Activated naive CD8-positive, alpha-beta T cell treated with anti-CD3 and anti-CD28 coated beads, Interleukin-2, amount 50 U/mL, for 16 hours (primary cell): ENCODE measurements around the gene CNOT9.
A peak's percentile ranks its signal among the peaks of the same experiment; 100 is the strongest.
"Not testable (repeated sequence)": the region's sequence is repeated elsewhere in the genome, so short reads cannot be mapped to it uniquely, and the experiment has no call there.

Source experiments
- DNase-seq: peaks from one replicate; pipeline ENCODE4 v3.0.0-alpha.2; 2020; ENCODE audit warnings: low read depth, low spot score

The CNOT9 gene

DNA sequence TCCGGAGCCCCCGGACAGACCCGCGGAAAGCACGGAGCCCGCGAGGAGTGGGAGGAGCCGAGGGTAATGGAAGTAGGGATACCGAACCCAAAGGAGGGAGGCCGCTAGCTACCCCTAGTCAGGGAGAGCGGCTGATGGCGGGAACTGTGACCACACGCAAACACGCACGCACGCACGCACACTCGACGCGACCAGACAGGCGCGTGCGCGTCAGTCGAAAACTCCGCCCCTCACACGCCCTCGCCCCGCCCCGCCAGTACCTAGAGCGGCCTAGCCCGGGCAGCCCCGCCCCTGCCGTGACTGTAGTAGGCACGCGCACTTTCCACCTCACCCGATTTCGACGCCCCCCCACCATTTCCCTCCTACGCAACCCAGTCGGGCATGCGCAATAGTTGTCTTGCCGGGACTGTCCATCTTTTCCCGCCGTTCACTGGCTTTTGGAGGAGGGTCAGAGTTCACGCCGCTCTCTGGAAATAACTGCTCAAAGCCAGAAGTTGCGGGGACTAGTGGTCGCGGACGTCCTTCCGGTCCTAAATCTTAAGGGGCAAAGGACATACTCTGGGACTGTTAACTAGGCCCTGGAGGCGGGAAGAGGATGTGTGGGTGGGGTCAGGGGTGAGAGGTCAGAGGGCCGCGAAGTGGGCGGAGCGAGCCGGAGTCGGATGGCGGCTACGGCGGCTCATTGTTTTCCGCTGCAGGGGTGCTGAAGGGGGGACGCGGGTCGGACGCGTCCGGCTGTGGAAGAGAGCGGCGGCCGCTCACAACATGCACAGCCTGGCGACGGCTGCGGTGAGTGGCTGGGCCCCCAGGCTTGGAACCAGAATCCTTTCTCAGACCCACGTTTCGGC, at the start of gene CNOT9, which contains the start of gene USP37:
TSS of gene CNOT9 (plus strand) at position 650 of the 848 bp plus-strand sequence. CDS start at position 766, 116 bp downstream.
TSS of gene USP37 (minus strand) at position 162 of the 848 bp plus-strand sequence. CDS start 9,698 bp downstream, outside the sequence.
- DNase-seq: peak; percentile 100

- DNase-seq: no peak
Measured at GRCh38 chr2:218518876-218519275, 49.8 kb upstream of the CNOT9 start.

DNA sequence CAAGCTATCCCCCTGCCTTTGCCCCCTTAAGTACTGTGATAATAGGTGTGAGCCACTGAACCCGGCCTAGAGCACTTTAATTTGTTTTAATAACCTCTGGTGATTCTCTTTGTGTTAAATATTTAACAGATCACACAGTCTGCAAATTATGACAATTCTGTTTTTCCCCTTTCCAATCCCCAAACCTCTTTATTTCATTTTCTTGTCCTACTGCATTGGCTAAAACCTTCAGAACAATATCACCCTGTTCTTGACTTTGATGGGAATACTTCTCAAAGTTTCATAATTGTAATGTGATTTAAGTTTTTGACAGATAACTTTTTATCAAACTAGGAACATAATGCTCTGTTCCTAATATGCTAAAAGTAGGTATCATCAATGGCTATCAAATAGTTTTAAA, 45.0 kb upstream of the CNOT9 start:
- DNase-seq: no peak

- DNase-seq: not testable (repeated sequence)
Measured at GRCh38 chr2:218528409-218528808, 40.2 kb upstream of the CNOT9 start.

DNA sequence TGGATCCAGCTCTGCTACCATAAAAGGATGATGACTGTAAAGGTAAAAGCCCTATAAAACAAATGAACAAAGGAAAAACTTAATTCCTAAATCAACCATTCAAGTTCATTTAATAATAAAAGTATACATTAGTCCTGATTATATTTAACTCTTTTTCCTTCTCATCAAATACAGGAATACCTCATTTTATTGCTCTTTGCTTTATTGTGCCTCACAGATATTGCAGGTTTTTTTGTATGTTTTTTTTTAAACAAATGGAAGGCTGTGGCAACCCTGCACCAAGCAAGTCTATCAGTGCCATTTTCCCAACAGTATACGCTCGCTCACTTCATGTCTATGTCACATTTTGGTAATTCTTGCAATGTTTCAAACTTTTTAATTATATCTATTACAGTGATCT, 38.6 kb upstream of the CNOT9 start:
- no peak for DNase-seq

- DNase-seq: no peak
Measured at GRCh38 chr2:218536804-218537494, 31.7 kb upstream of the CNOT9 start.

DNA sequence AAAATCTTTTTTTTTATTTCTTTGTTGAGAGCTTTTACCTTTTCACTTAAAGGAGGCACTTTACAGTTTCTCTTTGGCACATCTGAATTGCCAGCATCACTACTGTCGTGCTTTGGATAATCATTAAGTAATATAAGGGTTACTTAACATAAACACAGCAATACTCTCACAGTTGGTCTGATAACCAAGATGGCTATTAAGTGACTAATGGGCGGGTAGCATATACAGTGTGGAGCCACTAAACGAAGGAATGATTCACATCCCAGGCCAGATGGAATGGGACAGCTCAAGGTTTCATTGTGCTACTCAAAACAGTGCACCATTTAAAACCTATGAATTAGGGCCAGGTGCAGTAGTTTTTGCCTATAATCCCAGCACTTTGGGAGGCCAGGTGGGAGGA, 28.6 kb upstream of the CNOT9 start:
- DNase-seq: no peak

DNA sequence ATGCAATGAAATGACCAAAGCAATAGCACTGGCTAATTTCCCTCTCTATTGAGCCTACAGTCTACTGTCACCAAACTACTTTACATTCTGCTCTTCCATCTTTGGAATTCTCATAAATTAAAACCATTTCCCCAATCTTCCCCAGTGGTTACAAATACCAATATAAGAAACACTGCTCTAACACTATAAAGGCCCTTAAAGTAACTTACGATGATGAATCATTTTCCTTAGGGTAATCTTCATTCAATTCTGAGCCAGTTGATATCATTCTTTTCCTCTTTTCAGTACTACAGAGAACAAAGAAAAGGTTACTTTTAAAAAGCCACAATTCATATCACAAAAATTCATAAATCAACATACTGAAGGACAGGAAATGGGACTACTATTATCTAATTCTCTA, 22.6 kb upstream of the CNOT9 start:
- DNase-seq: no peak

DNA sequence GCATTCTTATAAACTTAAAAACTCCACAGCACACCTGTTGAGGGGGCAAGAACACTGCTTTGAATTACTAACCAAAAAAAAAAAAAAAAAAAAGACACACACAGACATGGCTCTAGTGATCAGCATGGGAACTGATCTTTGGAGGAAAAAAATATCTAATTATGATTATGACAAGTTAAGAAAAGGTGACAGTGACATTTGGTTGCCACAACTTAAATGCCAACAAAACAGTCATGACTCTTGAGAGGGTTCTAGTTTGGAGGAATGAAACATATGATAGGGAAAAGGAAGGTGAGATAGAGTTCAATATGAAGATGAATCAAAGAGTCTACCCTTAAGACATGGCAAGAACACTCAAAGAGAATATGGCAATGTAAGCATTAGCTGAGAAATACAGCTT, 21.1 kb upstream of the CNOT9 start:
- DNase-seq: no peak

DNA sequence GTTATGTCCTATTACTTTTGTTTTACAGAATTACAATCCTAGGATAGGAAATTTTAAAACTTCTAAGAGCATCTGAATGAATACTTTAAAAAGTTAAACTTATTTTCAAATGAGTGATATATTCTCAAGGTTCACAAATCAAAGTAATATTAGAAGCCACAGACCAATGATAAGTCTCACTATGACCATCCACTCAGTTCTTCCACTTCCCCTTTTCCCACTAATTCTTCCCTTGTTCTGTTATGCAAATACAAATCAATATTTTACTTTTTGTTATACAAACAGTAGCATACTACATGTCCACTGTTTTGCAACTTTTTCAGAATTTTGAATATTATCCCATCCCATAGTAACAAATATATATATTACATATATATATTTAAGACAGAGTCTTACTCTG, 20.7 kb upstream of the CNOT9 start:
- DNase-seq: no peak

GRCh38 chr2:218554225-218554624, 14.4 kb upstream of the CNOT9 start:
- DNase-seq: not testable (repeated sequence)

DNA sequence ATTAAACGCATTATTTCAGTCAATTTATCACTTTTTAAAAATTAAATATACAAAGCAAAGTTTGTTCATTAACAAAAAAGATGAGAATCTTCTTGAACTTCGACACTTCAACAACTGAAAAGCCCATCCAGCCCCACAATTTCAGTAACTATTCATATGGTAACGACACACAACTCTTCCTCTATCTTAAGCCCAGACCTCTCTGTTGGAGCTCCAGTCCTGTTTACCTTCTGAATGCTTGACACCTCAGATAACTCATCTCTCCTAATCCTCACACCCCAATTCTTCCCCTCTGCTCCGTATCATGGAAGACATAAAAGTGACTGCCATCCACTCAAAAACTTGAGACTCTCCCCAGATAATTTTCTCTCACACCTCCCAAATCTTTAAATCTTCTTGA, 13.1 kb upstream of the CNOT9 start:
- DNase-seq: no peak

- DNase-seq: no peak
Measured at GRCh38 chr2:218557941-218558340, 10.7 kb upstream of the CNOT9 start.

DNA sequence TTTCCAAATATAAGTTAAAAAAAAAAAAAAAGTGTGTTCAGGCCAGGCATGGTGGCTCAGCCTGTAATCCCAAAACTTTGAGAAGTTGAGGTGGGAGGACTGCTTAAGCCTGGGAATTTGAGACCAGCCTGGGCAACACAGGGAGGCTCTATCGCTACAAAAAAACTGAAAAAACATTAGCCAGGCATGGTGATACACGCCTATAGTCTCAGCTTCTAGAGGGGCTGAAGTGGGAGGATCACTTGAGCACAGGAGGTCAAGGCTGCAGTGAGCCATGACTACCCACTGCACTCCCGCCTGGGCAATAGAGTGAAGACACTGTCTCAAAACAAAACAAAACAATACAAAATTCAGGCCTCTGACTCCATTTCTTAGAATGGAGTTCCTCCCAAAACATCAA, 9.7 kb upstream of the CNOT9 start:
- no peak for DNase-seq

- no peak for DNase-seq
Measured at GRCh38 chr2:218564056-218564455, 4.6 kb upstream of the CNOT9 start.

DNA sequence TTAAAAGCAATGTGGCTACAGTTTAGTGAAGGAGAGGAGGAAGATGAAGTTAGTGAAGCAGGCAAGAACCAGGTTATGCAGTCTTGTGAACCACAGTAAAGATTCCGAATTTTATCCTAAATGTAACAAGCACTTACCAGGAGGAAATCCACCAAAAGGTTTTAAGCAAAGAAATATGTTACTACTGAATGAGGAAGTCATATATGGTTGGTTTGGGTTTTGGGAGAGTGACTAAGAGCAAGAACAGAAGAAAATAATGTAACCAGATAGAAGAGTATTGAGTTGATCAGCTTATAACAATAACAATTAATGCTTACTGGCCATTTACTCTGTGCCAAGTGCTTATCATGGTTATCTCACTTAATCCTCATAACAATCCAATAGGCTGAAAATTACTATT, 2.3 kb upstream of the CNOT9 start:
- DNase-seq: no peak

GRCh38 chr2:218567797-218568189, 846 bp upstream of the CNOT9 start:
- DNase-seq: no peak

- DNase-seq: peak; percentile 10
Measured at GRCh38 chr2:218569038-218569431, 396 bp downstream of the CNOT9 start.

GRCh38 chr2:218569661-218570500, 1.2 kb downstream of the CNOT9 start:
- DNase-seq: no peak

DNA sequence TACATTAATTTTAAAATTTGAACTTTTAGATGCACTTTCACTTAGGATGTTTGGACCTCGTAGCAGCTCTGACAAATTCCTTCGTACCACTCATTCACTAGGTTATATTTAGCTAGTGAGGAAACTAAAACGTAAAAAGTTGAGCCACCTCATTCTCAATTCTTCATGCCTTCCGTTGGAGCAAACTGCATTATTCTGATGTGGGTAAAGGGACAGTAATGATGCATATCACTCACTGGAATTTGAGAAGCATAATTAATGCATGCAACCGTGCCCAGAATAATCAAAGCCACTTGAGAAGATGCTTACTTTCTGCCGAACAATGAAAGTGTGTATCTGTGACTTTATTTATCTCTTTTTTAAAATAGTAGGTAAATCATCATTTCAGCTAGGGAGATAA, 2.2 kb downstream of the CNOT9 start:
- DNase-seq: no peak

DNA sequence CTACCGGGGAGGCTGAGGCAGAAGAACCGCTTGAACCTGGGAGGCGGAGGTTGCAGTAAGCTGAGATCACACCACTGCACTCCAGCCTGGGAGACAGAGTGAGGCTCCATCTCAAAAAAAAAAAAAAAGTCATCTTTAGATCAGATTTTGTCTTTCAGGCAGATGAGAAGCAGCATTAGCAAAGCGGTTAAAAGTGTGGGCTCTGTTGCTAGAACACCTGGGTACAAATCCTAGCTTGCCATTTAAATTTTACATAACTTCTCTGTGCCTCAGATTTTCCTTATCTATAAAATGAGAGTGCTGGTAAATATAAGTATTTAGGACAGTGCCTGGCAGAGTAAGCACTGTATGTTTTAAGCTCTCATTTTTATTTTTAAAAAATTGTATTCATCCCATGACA, 8.2 kb downstream of the CNOT9 start:
- DNase-seq: no peak
